IMR-90 (cell line): ENCODE measurements around the gene SLC17A9. TPM values are rescaled to one million over a fixed set of nuclear protein-coding genes. Genes with fewer than 3 reads are reported as not detected.

Experiments used
- ATAC-seq: fragments of 200-7000 bp; cut with Tn5 transposase; 2 replicates; pipeline ENCODE4 v1.9.1; 2020; ENCODE audit warnings: low read depth, mild to moderate bottlenecking, moderate library complexity
- BruUV-seq: library from RNA; stranded (reverse); fragments of 400-500 nt; replicated peaks from 2 replicates; lab custom pipeline; 2021; lab: Mats Ljungman, UMichigan
- CTCF ChIA-PET: fragments of 300-600 bp; formaldehyde crosslinking; extraction: SDS; loops from one replicate; lab custom pipeline; 2021; ENCODE audit warnings: antibody characterized with exemption; lab: Yijun Ruan, JAX
- POLR2A ChIA-PET: fragments of 300-600 bp; sonication (Branson Sonifier 250); formaldehyde crosslinking; loops from one replicate; lab custom pipeline; 2022; ENCODE audit warnings: antibody characterized with exemption; ENCODE audit not compliant: unreplicated experiment; lab: Charles Lee
- DNase-seq: peaks from one replicate; pipeline ENCODE4 v3.0.0; 2013
- H2AFZ ChIP-seq: replicated peaks from 2 replicates; pipeline ENCODE3; 2013; ENCODE audit warnings: low read length, mild to moderate bottlenecking; ENCODE audit not compliant: poor library complexity
- H2AK5ac ChIP-seq: 2 replicates; pipeline ENCODE4 v1.6.1; 2013; ENCODE audit warnings: low read depth, low read length, inconsistent platforms
- H2AK9ac ChIP-seq: replicated peaks from 2 replicates; pipeline ENCODE3; 2013; ENCODE audit warnings: mild to moderate bottlenecking, low read depth, low read length, moderate library complexity; ENCODE audit not compliant: poor library complexity
- H2BK120ac ChIP-seq: 2 replicates; pipeline ENCODE4 v1.6.1; 2013; ENCODE audit warnings: low read depth, low read length, inconsistent platforms
- H2BK15ac ChIP-seq: 3 replicates; pipeline ENCODE4 v1.6.1; 2013; ENCODE audit warnings: low read depth, low read length, inconsistent platforms
- H2BK20ac ChIP-seq: 2 replicates; pipeline ENCODE4 v1.6.1; 2013; ENCODE audit warnings: low read depth, mild to moderate bottlenecking, inconsistent platforms, low read length, moderate library complexity
- H2BK5ac ChIP-seq: 2 replicates; pipeline ENCODE4 v1.6.1; 2013; ENCODE audit warnings: mild to moderate bottlenecking, low read depth, low read length, inconsistent platforms; ENCODE audit not compliant: poor library complexity, severe bottlenecking
- H3K14ac ChIP-seq: replicated peaks from 2 replicates; pipeline ENCODE4 v1.6.1; 2013; ENCODE audit warnings: low read depth, low read length, inconsistent platforms
- H3K18ac ChIP-seq: 2 replicates; pipeline ENCODE4 v1.6.1; 2013; ENCODE audit warnings: low read depth, low read length, control low read depth
- H3K23ac ChIP-seq: 2 replicates; pipeline ENCODE4 v1.6.1; 2013; ENCODE audit warnings: low read depth, low read length, inconsistent platforms
- H3K27ac ChIP-seq: 2 replicates; pipeline ENCODE4 v1.5.1; 2013; ENCODE audit warnings: mild to moderate bottlenecking, control low read depth, low read length; ENCODE audit not compliant: insufficient read depth
- H3K27me3 ChIP-seq: 2 replicates; pipeline ENCODE4 v1.6.1; 2013; ENCODE audit warnings: low read length; ENCODE audit not compliant: control insufficient read depth, insufficient read depth
- H3K36me3 ChIP-seq: 2 replicates; pipeline ENCODE4 v1.6.1; 2013; ENCODE audit warnings: low read length, mixed read lengths; ENCODE audit not compliant: control insufficient read depth, insufficient read depth
- H3K4ac ChIP-seq: 2 replicates; pipeline ENCODE4 v1.6.1; 2013; ENCODE audit warnings: low read depth, low read length, inconsistent platforms
- H3K4me1 ChIP-seq: 2 replicates; pipeline ENCODE4 v1.6.1; 2013; ENCODE audit warnings: low read length, mixed read lengths; ENCODE audit not compliant: control insufficient read depth, insufficient read depth
- H3K4me2 ChIP-seq: 2 replicates; pipeline ENCODE4 v1.6.1; 2013; ENCODE audit warnings: low read depth, mild to moderate bottlenecking, control low read depth, low read length, moderate library complexity
- H3K4me3 ChIP-seq: 2 replicates; pipeline ENCODE4 v1.5.1; 2013; ENCODE audit warnings: low read depth, mild to moderate bottlenecking, control low read depth, low read length, moderate library complexity; ENCODE audit not compliant: insufficient read depth
- H3K56ac ChIP-seq: 2 replicates; pipeline ENCODE4 v1.6.1; 2013; ENCODE audit warnings: low read length, inconsistent platforms; ENCODE audit not compliant: insufficient read depth; ENCODE audit errors: extremely low read depth
- H3K79me1 ChIP-seq, 2 experiments: 2 replicates each; pipeline ENCODE4 v1.6.1; 2013; ENCODE audit warnings: low read length in 2 of 2, inconsistent platforms in 1 of 2, low read depth in 1 of 2
- H3K9ac ChIP-seq: 2 replicates; pipeline ENCODE4 v1.6.1; 2013; ENCODE audit warnings: low read depth, low read length, control low read depth
- H3K9me1 ChIP-seq: 2 replicates; pipeline ENCODE4 v1.6.1; 2013; ENCODE audit warnings: low read length, inconsistent platforms; ENCODE audit not compliant: insufficient read depth
- H3K9me3 ChIP-seq: 2 replicates; pipeline ENCODE4 v1.6.1; 2013; ENCODE audit warnings: low read length; ENCODE audit not compliant: control insufficient read depth, insufficient read depth
- H4K20me1 ChIP-seq: 2 replicates; pipeline ENCODE4 v1.6.1; 2013; ENCODE audit warnings: low read length, inconsistent platforms; ENCODE audit not compliant: insufficient read depth
- H4K5ac ChIP-seq: 2 replicates; pipeline ENCODE4 v1.6.1; 2013; ENCODE audit warnings: mild to moderate bottlenecking, low read depth, low read length, control low read depth
- H4K8ac ChIP-seq, 2 experiments: 2 replicates each; pipeline ENCODE4 v1.6.1; 2013; ENCODE audit warnings: low read depth in 2 of 2, low read length in 2 of 2, control low read depth in 1 of 2, inconsistent platforms in 1 of 2
- H4K91ac ChIP-seq: 2 replicates; pipeline ENCODE4 v1.6.1; 2013; ENCODE audit warnings: low read depth, low read length, inconsistent platforms; ENCODE audit not compliant: insufficient read depth
- BHLHE40 ChIP-seq: fragments of 150-350 bp; IDR thresholded peaks from 2 replicates; pipeline ENCODE4 v1.6.1; 2016; ENCODE audit warnings: mild to moderate bottlenecking, low read depth, low read length
- CEBPB ChIP-seq: IDR thresholded peaks from 2 replicates; pipeline ENCODE4 v1.6.1; 2012; ENCODE audit warnings: low read depth, low read length, improper control_type of control experiment
- CHD1 ChIP-seq: IDR thresholded peaks from 2 replicates; pipeline ENCODE4 v1.6.1; 2012; ENCODE audit warnings: low read depth, low read length, improper control_type of control experiment
- CTCF ChIP-seq: conservative IDR thresholded peaks from 2 replicates; pipeline ENCODE4 v1.5.1; 2012; ENCODE audit warnings: mild to moderate bottlenecking, low read depth, low read length, improper control_type of control experiment
- ELK1 ChIP-seq: fragments of 150-350 bp; IDR thresholded peaks from 2 replicates; pipeline ENCODE4 v1.6.1; 2016; ENCODE audit warnings: low read depth, mild to moderate bottlenecking, low read length, moderate library complexity, borderline replicate concordance
- FOS ChIP-seq: fragments of 150-350 bp; IDR thresholded peaks from 2 replicates; pipeline ENCODE4 v1.6.1; 2016; ENCODE audit warnings: low read depth, low read length
- MAFK ChIP-seq: IDR thresholded peaks from 2 replicates; pipeline ENCODE4 v1.6.1; 2012; ENCODE audit warnings: low read depth, low read length, improper control_type of control experiment
- MAZ ChIP-seq: IDR thresholded peaks from 2 replicates; pipeline ENCODE4 v1.6.1; 2012; ENCODE audit warnings: low read depth, mild to moderate bottlenecking, low read length, improper control_type of control experiment, moderate library complexity, borderline replicate concordance
- MXI1 ChIP-seq: IDR thresholded peaks from 2 replicates; pipeline ENCODE4 v1.6.1; 2012; ENCODE audit warnings: low read depth, mild to moderate bottlenecking, low read length, moderate library complexity, borderline replicate concordance
- NFE2L2 ChIP-seq: fragments of 150-350 bp; IDR thresholded peaks from 2 replicates; pipeline ENCODE4 v1.6.1; 2016; ENCODE audit warnings: low read depth, mild to moderate bottlenecking, low read length
- POLR2A ChIP-seq: IDR thresholded peaks from 2 replicates; pipeline ENCODE4 v1.6.1; 2012; ENCODE audit warnings: mild to moderate bottlenecking, low read depth, low read length
- RAD21 ChIP-seq: IDR thresholded peaks from 2 replicates; pipeline ENCODE4 v1.6.1; 2012; ENCODE audit warnings: low read length, improper control_type of control experiment
- RCOR1 ChIP-seq: IDR thresholded peaks from 2 replicates; pipeline ENCODE4 v1.6.1; 2012; ENCODE audit warnings: mild to moderate bottlenecking, low read length, improper control_type of control experiment; ENCODE audit not compliant: insufficient replicate concordance
- WGBS, 2 experiments: methylation state at CpG; one replicate each; pipeline versions ENCODE4 v1.1.5 to v1.1.7; 2013; ENCODE audit warnings: missing lambda C conversion rate in 2 of 2; ENCODE audit not compliant: insufficient read length in 1 of 2; ENCODE audit errors: extremely low coverage in 2 of 2; 5-methylcytosine and 5-hydroxymethylcytosine counted together
- dilution Hi-C: fragments of 300-500 bp; cut with HindIII; formaldehyde crosslinking; loops from one replicate; pipeline ENCODE4 v1.14.3; 2018; ENCODE audit warnings: low sequenced_read_pairs; ENCODE audit not compliant: unreplicated experiment
- in situ Hi-C: fragments of 300-500 bp; cut with MboI; formaldehyde crosslinking; loops from 3 replicates; pipeline ENCODE4 v1.14.3; 2019; ENCODE audit warnings: low sequenced_read_pairs, inconsistent platforms, mixed read lengths
- intact Hi-C: fragments of 100-400 bp; cut with micrococcal nuclease; formaldehyde crosslinking; loops from 2 replicates; pipeline ENCODE4 v1.10.0; 2022
- polyA plus RNA-seq, 3 experiments: library from polyadenylated mRNA; depleted of rRNA; stranded (reverse); fragments of >200 nt; gene quantifications; 2 replicates each; pipeline ENCODE4 v1.2.3, GENCODE V29; 2012; ENCODE audit warnings: low replicate concordance in 1 of 3
- total RNA-seq: library from RNA; depleted of rRNA; stranded (reverse); fragments of >200 nt; gene quantifications from 2 replicates; pipeline ENCODE4 v1.2.3, GENCODE V29; 2012

Gene SLC17A9
- total and polyA plus RNA-seq, 2 of the 4 experiments (the other 2 are of a cell fraction), result 2.2 to 14.4 TPM

GRCh38 chr20:62906209-62906608 is 46.3 kb upstream of the SLC17A9 start:
- Histone ChIP-seq H3K9me3 (no peaks in the 10 kb centered on the region), H4K91ac (no peak overlapping the region), H2BK5ac (no peak overlapping the region), H4K8ac (no peak overlapping the region), H2AK5ac (no peak overlapping the region), H3K4me1 (peaks cover 25% of the 10 kb centered on the region), H2AFZ (no peak overlapping the region), H3K36me3 (peaks cover 75% of the 10 kb centered on the region), H3K79me1 (peaks cover 33 to 89% of the 10 kb centered on the region in 2 experiments), H3K4me3 (no peak overlapping the region), H3K56ac (no peak overlapping the region), H3K27me3 (no peaks in the 10 kb centered on the region), H4K20me1 (peaks cover 77% of the 10 kb centered on the region), H2BK15ac (no peak overlapping the region), H3K23ac (no peak overlapping the region), H4K5ac (no peak overlapping the region), H3K4ac (no peak overlapping the region), H3K18ac (no peak overlapping the region), H3K9me1 (peaks cover 19% of the 10 kb centered on the region), H3K4me2 (no peak overlapping the region), H3K9ac (no peak overlapping the region), H2AK9ac (no peak overlapping the region), H2BK120ac (no peak overlapping the region), H2BK20ac (no peak overlapping the region), H3K14ac (no peak overlapping the region), H3K27ac (no peak overlapping the region)
- ChIA-PET CTCF (no interaction called here), POLR2A (no interaction called here)
- 93% methylated on average over 10 of the region's 16 CpGs; no CpG with 5 or more reads in 1 of the 2 experiments for WGBS, 2 experiments
- in situ Hi-C loops, result no loop called here
- TF ChIP-seq ELK1 (no peak), RCOR1 (no peak), CEBPB (no peak), BHLHE40 (no peak), CHD1 (no peak), CTCF (no peak), POLR2A (no peak), FOS (no peak), RAD21 (no peak), MAFK (no peak), MAZ (no peak), NFE2L2 (no peak), MXI1 (no peak)
- intact Hi-C loops, result no loop called here
- ATAC-seq (no peak), DNase-seq (no peak)
- no TSS peak for BruUV-seq
- dilution Hi-C loops, result no loop called here
